ENCODE data around the gene ADGRL2. TPM values are rescaled to one million over a fixed set of nuclear protein-coding genes. Genes with fewer than 3 reads are reported as not detected.

Gene ADGRL2
- total RNA-seq, 1 experiment from 2014 or later, result 25.3 TPM

DNA sequence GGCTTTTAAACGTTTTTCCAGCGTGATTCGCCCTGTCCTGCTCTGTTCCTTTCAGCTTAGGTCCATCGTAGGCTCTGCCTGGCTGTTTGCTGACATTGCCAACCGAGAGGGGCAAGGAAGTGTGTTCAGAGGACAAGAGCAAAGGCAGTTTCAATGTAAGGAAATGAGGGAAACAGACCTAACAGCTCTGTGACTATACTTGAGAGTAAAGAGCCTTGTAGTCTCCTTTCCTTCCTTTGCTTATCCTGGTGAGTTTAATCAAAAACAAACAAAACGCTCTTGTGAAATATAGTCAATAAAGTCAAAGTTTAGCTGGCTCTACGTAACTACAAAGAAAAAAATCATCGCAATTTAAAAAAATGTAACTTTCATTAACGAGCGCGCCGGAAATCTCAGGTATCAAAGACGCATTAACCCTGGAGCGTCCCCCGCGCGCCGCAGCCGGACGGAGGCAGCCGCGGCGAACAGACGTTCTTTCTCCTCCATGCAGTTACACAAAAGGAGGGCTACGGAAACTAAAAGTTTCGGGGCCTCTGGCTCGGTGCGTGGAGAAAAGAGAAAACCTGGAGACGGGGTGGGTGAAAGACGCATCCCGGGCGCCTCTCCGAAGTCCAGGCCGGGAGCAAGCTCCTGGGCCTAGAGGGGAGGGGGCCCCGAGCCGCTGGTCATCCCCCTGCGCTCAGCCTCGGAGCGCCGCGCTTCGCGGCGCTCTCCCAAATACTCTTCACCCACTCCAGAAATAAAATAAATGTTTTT lies 617 bp upstream of the ADGRL2 start:
- Histone ChIP-seq H3K27me3 (ENCODE audit: insufficient read depth, low read depth) (no peaks in the 10 kb centered on the region), H3F3A (ENCODE audit: insufficient read depth, low read depth) (peaks cover 3% of the 10 kb centered on the region; the same call in 1 of the 2 replicates), H4K20me1 (ENCODE audit: insufficient read depth) (peaks cover 7% of the 10 kb centered on the region; the same call in 1 of the 2 replicates), H3K9me3 (ENCODE audit: insufficient read depth, low read depth) (no peaks in the 10 kb centered on the region; the same call in 1 of the 2 replicates), H3K4me2 (peak overlapping the region; percentile 86), H2AFZ (peak overlapping the region; percentile 81), H3K27ac (peak overlapping the region; percentile 59), H3K36me3 (ENCODE audit: low read depth) (no peaks in the 10 kb centered on the region), H3K79me2 (ENCODE audit: low read depth) (peaks cover 25% of the 10 kb centered on the region), H3K9me2 (ENCODE audit: insufficient read depth) (no peaks in the 10 kb centered on the region), H3K4me1 (replicated peaks; ENCODE audit: insufficient read depth) (peaks cover 25% of the 10 kb centered on the region), H3K4me3 (peak overlapping the region; percentile 96)
- intact Hi-C loops (cut with micrococcal nuclease; ENCODE audit: unreplicated experiment), result loop anchor here (2.0 to 5.0 kb wide), 4 partner anchors 98 to 251 kb away; no protein-coding TSS in a partner anchor
- no peak for TF ChIP-seq EZH2 (IDR thresholded peaks at IDR 0.05; ENCODE audit: low read depth)
- TF ChIP-seq, protein P1, sequence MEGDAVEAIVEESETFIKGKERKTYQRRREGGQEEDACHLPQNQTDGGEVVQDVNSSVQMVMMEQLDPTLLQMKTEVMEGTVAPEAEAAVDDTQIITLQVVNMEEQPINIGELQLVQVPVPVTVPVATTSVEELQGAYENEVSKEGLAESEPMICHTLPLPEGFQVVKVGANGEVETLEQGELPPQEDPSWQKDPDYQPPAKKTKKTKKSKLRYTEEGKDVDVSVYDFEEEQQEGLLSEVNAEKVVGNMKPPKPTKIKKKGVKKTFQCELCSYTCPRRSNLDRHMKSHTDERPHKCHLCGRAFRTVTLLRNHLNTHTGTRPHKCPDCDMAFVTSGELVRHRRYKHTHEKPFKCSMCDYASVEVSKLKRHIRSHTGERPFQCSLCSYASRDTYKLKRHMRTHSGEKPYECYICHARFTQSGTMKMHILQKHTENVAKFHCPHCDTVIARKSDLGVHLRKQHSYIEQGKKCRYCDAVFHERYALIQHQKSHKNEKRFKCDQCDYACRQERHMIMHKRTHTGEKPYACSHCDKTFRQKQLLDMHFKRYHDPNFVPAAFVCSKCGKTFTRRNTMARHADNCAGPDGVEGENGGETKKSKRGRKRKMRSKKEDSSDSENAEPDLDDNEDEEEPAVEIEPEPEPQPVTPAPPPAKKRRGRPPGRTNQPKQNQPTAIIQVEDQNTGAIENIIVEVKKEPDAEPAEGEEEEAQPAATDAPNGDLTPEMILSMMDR (conservative IDR thresholded peaks at IDR 0.05), result no peak
- ChIA-PET CTCF (interaction anchor here (0.6 to 1.0 kb wide), 2 partner anchors 250 to 1426 kb away, joined by 3 to 5 read pairs; no protein-coding TSS in a partner anchor), POLR2A (ENCODE audit: unreplicated experiment) (interaction anchor here (0.6 to 1.4 kb wide), 6 partner anchors 39 to 513 kb away, joined by 3 to 9 read pairs (median 4); no protein-coding TSS in a partner anchor)
- DNase-seq, result peak; percentile 53 to 55
- no TSS peak for BruUV-seq (replicated peaks)

DNA sequence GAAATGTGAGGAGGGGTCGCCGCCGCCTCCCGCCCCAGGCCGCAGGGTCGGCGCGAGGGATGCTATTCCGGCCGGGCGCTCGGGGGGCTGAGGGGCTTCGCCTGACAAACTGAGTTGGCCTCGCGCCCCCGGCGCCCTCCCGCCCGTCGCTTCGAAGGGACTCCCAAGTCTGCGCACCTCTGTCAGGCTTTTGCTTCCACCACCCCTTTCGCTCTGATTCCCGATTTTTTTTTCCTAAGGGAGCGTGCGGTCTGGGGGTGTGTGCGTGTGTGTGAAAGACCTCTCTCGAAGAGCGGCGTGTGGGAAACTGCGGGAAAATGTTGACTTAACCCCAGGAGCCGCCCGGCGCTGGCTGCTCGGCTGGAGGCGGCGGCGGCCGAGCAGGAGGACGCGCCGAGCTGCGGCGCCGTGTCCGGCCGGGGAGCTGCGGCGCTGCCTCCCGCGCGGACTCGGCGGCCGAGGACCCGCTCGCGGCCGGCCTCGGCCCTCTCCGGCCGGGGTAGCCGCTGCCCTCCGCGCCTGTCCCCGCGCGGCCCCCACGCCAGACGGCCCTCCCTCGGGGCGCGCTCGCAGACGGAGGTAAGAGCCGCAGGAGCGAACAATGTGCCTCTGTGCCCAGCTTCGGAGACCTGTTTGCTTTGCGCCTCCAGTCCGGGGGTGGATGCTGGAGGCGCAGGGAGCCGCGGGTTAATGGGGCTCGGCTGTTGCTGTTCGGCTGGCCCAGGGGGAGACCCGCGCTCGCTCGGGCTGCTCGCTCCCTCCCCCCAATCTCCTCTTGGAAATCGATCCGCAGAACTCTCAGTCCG lies 1.1 kb downstream of the ADGRL2 start:
- H3K4me1 ChIP-seq (replicated peaks; ENCODE audit: insufficient read depth), result peaks cover 25% of the 10 kb centered on the region
- intact Hi-C loops (cut with micrococcal nuclease; ENCODE audit: unreplicated experiment), result loop anchor here (2.0 to 5.0 kb wide), 4 partner anchors 100 to 253 kb away; no protein-coding TSS in a partner anchor
- H3K9me3 ChIP-seq (ENCODE audit: insufficient read depth, low read depth), result no peaks in the 10 kb centered on the region; the same call in 1 of the 2 replicates
- H2AFZ ChIP-seq, result peak overlapping the region; percentile 97
- no peaks in the 10 kb centered on the region for H3K27me3 ChIP-seq (ENCODE audit: insufficient read depth, low read depth)
- H4K20me1 ChIP-seq (ENCODE audit: insufficient read depth), result peaks cover 7% of the 10 kb centered on the region; the same call in 1 of the 2 replicates
- DNase-seq, result peak; percentile 40 to 43
- TF ChIP-seq, protein P1 (conservative IDR thresholded peaks at IDR 0.05), result no peak
- no peak for TF ChIP-seq EZH2 (IDR thresholded peaks at IDR 0.05; ENCODE audit: low read depth)
- POLR2A ChIA-PET (ENCODE audit: unreplicated experiment), result interaction anchor here (0.6 to 1.4 kb wide), 3 partner anchors 99 to 195 kb away, joined by 3 to 6 read pairs (median 3); no protein-coding TSS in a partner anchor
- H3K4me2 ChIP-seq, result peak overlapping the region; percentile 94
- H3K27ac ChIP-seq, result peak overlapping the region; percentile 76
- H3K9me2 ChIP-seq (ENCODE audit: insufficient read depth), result no peaks in the 10 kb centered on the region
- peaks cover 35% of the 10 kb centered on the region for H3K79me2 ChIP-seq (ENCODE audit: low read depth)
- no peaks in the 10 kb centered on the region for H3K36me3 ChIP-seq (ENCODE audit: low read depth)
- CTCF ChIA-PET, result interaction anchor here (0.6 to 0.7 kb wide), 2 partner anchors 21 to 1645 kb away, joined by 3 read pairs; no protein-coding TSS in a partner anchor
- peak overlapping the region; percentile 96 for H3K4me3 ChIP-seq
- peaks cover 3% of the 10 kb centered on the region; the same call in 1 of the 2 replicates for H3F3A ChIP-seq (ENCODE audit: insufficient read depth, low read depth)
- TSS peak; percentile 41 for BruUV-seq (replicated peaks)

DNA sequence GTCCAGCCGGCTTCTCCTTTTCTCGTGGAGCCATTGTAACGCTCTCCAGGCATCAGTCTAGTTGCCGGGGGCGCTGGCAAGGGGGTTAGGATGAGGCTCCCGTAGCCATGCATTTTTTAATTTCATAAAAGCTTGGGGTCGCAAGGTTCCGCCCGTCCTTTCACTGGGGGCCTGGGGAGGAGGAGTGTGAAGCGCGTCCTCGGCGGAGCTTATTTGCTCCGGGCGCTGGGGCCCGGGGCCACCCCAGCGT lies 1.6 kb downstream of the ADGRL2 start:
- H3K27ac ChIP-seq, result no peak overlapping the region

More for the DNA sequence above, 1.6 kb downstream of the ADGRL2 start:
- no peak for DNase-seq
- no peak for TF ChIP-seq EZH2 (IDR thresholded peaks at IDR 0.05; ENCODE audit: low read depth)
- TF ChIP-seq, protein P1 (conservative IDR thresholded peaks at IDR 0.05), result no peak
- H3F3A ChIP-seq (ENCODE audit: insufficient read depth, low read depth), result peaks cover 3% of the 10 kb centered on the region; the same call in 1 of the 2 replicates
- H3K9me2 ChIP-seq (ENCODE audit: insufficient read depth), result no peaks in the 10 kb centered on the region
- H3K4me3 ChIP-seq, result peak overlapping the region; percentile 96
- peak overlapping the region; percentile 94 for H3K4me2 ChIP-seq
- no peaks in the 10 kb centered on the region for H3K27me3 ChIP-seq (ENCODE audit: insufficient read depth, low read depth)
- no peaks in the 10 kb centered on the region for H3K36me3 ChIP-seq (ENCODE audit: low read depth)
- peaks cover 37% of the 10 kb centered on the region for H3K79me2 ChIP-seq (ENCODE audit: low read depth)
- CTCF ChIA-PET, result interaction anchor here (0.6 kb wide), 1 partner anchor 1644 kb away, joined by 3 read pairs; no protein-coding TSS in a partner anchor
- intact Hi-C loops (cut with micrococcal nuclease; ENCODE audit: unreplicated experiment), result loop anchor here (5.0 kb wide), 1 partner anchor 100 kb away; no protein-coding TSS in a partner anchor
- peaks cover 7% of the 10 kb centered on the region; the same call in 1 of the 2 replicates for H4K20me1 ChIP-seq (ENCODE audit: insufficient read depth)
- H2AFZ ChIP-seq, result peak overlapping the region; percentile 79
- no TSS peak for BruUV-seq (replicated peaks)
- no peaks in the 10 kb centered on the region; the same call in 1 of the 2 replicates for H3K9me3 ChIP-seq (ENCODE audit: insufficient read depth, low read depth)
- peaks cover 25% of the 10 kb centered on the region for H3K4me1 ChIP-seq (replicated peaks; ENCODE audit: insufficient read depth)
- POLR2A ChIA-PET (ENCODE audit: unreplicated experiment), result no interaction called here
